Measurements from ENCODE around the gene G3BP1. TPM values are rescaled to one million over a fixed set of nuclear protein-coding genes. Genes with fewer than 3 reads are reported as not detected.
"Not testable (repeated sequence)": the region's sequence is repeated elsewhere in the genome, so short reads cannot be mapped to it uniquely, and the experiment has no call there.

G3BP1 gene
- total RNA-seq, 1 donor from 2014 or later = 144 TPM

DNA sequence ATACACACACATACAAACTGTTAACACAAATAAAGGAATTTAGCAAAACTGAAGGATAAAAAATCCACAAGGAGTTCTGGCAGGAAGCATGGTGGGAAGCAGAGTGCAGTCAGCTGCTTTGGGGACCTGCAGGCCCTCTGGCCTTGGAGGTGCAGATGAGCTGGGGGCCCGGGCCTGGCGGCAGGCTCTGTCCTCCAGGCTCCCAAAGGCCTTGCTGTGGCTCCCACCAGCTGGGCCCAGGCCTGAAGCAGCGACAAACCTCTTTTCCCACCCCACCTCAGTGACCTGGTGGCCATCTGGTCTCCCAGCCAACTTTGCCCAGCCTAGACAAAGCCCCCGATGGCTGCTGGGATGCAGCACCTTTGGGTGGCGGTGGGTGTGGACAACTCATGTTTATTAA is 85.1 kb downstream of the G3BP1 start:
- DNase-seq (ENCODE audit: low read depth) = no peak

DNA sequence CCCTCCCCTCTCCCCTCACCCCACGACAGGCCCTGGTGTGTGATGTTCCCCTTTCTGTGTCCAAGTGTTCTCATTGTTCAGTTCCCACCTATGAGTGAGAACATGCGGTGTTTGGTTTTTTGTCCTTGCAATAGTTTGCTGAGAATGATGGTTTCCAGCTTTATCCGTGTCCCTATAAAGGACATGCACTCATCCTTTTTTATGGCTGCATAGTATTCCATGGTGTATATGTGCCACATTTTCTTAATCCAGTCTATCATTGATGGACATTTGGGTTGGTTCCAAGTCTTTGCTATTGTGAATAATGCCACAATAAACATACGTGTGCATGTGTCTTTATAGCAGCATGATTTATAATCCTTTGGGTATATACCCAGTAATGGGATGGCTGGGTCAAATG is 89.1 kb downstream of the G3BP1 start:
- not testable (repeated sequence) for DNase-seq (ENCODE audit: low read depth)

Other genes with a start within 250 kb of the G3BP1 start
- gene FAT2, start 180.6 kb upstream of the G3BP1 start, total RNA-seq = under 0.01 and 0.10 TPM in 2 replicates
- gene SPARC, start 85.0 kb upstream of the G3BP1 start, total RNA-seq = 4,412 and 4,598 TPM in 2 replicates
- gene ATOX1, start 13.3 kb upstream of the G3BP1 start, total RNA-seq = 43.8 and 55.9 TPM in 2 replicates
- not detected in 2 replicates for gene GLRA1, start 152.9 kb downstream of the G3BP1 start, total RNA-seq

All from myocyte (in vitro differentiated cells).